Liver (tissue), 3 donors: Measurements from ENCODE around the gene CATSPERB.

Experiments
- EGR1 ChIP-seq, 2 donors: IDR thresholded peaks; 2 replicates each; pipeline ENCODE4 v1.6.1; 2016 to 2018; ENCODE audit warnings: antibody characterized with exemption in 2 of 2, low read depth in 2 of 2
- FOXA1 ChIP-seq: IDR thresholded peaks from 2 replicates; pipeline ENCODE4 v1.6.1; 2016; ENCODE audit warnings: antibody characterized with exemption
- GABPA ChIP-seq, 2 donors: IDR thresholded peaks in 1 of 2; conservative IDR thresholded peaks in 1 of 2; 2 replicates each; pipeline ENCODE4 v1.6.1; 2016; ENCODE audit warnings: antibody characterized with exemption in 2 of 2, mild to moderate bottlenecking in 1 of 2, moderate library complexity in 1 of 2
- JUND ChIP-seq, 2 donors: IDR thresholded peaks; 2 replicates each; pipeline ENCODE4 v1.6.1; 2016; ENCODE audit warnings: antibody characterized with exemption in 2 of 2
- NR2F2 ChIP-seq: IDR thresholded peaks from 2 replicates; pipeline ENCODE4 v1.6.1; 2016; ENCODE audit warnings: antibody characterized with exemption
- RAD21 ChIP-seq, 2 donors: IDR thresholded peaks; 2 replicates each; pipeline ENCODE4 v1.6.1; 2016; ENCODE audit warnings: antibody characterized with exemption in 2 of 2, mild to moderate bottlenecking in 2 of 2
- RXRA ChIP-seq, 2 donors: IDR thresholded peaks; 2 replicates each; pipeline ENCODE4 v1.6.1; 2017 to 2018; ENCODE audit warnings: antibody characterized with exemption in 2 of 2, mild to moderate bottlenecking in 1 of 2
- SP1 ChIP-seq: IDR thresholded peaks from 2 replicates; pipeline ENCODE4 v1.6.1; 2018; ENCODE audit warnings: antibody characterized with exemption, mild to moderate bottlenecking
- YY1 ChIP-seq: IDR thresholded peaks from 2 replicates; pipeline ENCODE4 v1.6.1; 2016; ENCODE audit warnings: antibody characterized with exemption, mild to moderate bottlenecking
- ZBTB33 ChIP-seq: IDR thresholded peaks from 2 replicates; pipeline ENCODE4 v1.6.1; 2016; ENCODE audit warnings: antibody characterized with exemption
- TF ChIP-seq, protein P1 (sequence below): IDR thresholded peaks from 2 replicates; pipeline ENCODE4 v1.6.1; 2016; ENCODE audit warnings: antibody characterized with exemption, mild to moderate bottlenecking
- TF ChIP-seq, protein P2 (sequence below): fragments of 150-350 bp; IDR thresholded peaks from 2 replicates; pipeline ENCODE4 v1.5.1; 2017; ENCODE audit warnings: improper control_type of control experiment, low read depth, low read length; ENCODE audit not compliant: missing input control
- TF ChIP-seq, protein P3 (sequence below): IDR thresholded peaks from 2 replicates; pipeline ENCODE4 v1.6.1; 2016; ENCODE audit warnings: antibody characterized with exemption
- donor health status: healthy.
- donor health status: healthy.

- TF ChIP-seq, protein P1, sequence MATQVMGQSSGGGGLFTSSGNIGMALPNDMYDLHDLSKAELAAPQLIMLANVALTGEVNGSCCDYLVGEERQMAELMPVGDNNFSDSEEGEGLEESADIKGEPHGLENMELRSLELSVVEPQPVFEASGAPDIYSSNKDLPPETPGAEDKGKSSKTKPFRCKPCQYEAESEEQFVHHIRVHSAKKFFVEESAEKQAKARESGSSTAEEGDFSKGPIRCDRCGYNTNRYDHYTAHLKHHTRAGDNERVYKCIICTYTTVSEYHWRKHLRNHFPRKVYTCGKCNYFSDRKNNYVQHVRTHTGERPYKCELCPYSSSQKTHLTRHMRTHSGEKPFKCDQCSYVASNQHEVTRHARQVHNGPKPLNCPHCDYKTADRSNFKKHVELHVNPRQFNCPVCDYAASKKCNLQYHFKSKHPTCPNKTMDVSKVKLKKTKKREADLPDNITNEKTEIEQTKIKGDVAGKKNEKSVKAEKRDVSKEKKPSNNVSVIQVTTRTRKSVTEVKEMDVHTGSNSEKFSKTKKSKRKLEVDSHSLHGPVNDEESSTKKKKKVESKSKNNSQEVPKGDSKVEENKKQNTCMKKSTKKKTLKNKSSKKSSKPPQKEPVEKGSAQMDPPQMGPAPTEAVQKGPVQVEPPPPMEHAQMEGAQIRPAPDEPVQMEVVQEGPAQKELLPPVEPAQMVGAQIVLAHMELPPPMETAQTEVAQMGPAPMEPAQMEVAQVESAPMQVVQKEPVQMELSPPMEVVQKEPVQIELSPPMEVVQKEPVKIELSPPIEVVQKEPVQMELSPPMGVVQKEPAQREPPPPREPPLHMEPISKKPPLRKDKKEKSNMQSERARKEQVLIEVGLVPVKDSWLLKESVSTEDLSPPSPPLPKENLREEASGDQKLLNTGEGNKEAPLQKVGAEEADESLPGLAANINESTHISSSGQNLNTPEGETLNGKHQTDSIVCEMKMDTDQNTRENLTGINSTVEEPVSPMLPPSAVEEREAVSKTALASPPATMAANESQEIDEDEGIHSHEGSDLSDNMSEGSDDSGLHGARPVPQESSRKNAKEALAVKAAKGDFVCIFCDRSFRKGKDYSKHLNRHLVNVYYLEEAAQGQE: no peak
- TF ChIP-seq JUND (IDR thresholded peaks at IDR 0.05) (no peak), NR2F2 (no peak), RXRA (IDR thresholded peaks at IDR 0.05) (no peak), FOXA1 (no peak), ZBTB33 (no peak), YY1 (no peak), SP1 (no peak), GABPA (IDR thresholded peaks at IDR 0.05 in 1 of 2, conservative IDR thresholded peaks at IDR 0.05 in 1 of 2) (no peak), RAD21 (IDR thresholded peaks at IDR 0.05) (no peak), EGR1 (IDR thresholded peaks at IDR 0.05; ENCODE audit: low read depth in 2 of 2) (no peak)
- TF ChIP-seq, protein P2, sequence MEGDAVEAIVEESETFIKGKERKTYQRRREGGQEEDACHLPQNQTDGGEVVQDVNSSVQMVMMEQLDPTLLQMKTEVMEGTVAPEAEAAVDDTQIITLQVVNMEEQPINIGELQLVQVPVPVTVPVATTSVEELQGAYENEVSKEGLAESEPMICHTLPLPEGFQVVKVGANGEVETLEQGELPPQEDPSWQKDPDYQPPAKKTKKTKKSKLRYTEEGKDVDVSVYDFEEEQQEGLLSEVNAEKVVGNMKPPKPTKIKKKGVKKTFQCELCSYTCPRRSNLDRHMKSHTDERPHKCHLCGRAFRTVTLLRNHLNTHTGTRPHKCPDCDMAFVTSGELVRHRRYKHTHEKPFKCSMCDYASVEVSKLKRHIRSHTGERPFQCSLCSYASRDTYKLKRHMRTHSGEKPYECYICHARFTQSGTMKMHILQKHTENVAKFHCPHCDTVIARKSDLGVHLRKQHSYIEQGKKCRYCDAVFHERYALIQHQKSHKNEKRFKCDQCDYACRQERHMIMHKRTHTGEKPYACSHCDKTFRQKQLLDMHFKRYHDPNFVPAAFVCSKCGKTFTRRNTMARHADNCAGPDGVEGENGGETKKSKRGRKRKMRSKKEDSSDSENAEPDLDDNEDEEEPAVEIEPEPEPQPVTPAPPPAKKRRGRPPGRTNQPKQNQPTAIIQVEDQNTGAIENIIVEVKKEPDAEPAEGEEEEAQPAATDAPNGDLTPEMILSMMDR: no peak
- TF ChIP-seq, protein P3, sequence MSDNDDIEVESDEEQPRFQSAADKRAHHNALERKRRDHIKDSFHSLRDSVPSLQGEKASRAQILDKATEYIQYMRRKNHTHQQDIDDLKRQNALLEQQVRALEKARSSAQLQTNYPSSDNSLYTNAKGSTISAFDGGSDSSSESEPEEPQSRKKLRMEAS: no peak
These were observed 95.3 kb downstream of the CATSPERB start for GRCh38 chr14:91636604-91637003.
